HepG2 (cell line): ENCODE data around the gene FETUB. TPM values are rescaled to one million over a fixed set of nuclear protein-coding genes. Genes with fewer than 3 reads are reported as not detected.

ENCODE experiments used
- CAMTA2 ChIP-seq: sonication (generic); formaldehyde crosslinking; IDR thresholded peaks from 2 replicates; pipeline ENCODE4 v1.4.0; 2020; ENCODE audit warnings: mild to moderate bottlenecking, missing genetic modification reagents, borderline replicate concordance
- CBX1 ChIP-seq: IDR thresholded peaks from one replicate; pipeline ENCODE4 v1.6.1; 2016; ENCODE audit warnings: antibody characterized with exemption, low read depth
- FOSL1 ChIP-seq: sonication (generic); formaldehyde crosslinking; IDR thresholded peaks from 2 replicates; pipeline ENCODE4 v1.9.0; 2021; ENCODE audit warnings: missing genetic modification reagents, borderline replicate concordance
- GLI4 ChIP-seq: sonication (generic); formaldehyde crosslinking; IDR thresholded peaks from 2 replicates; pipeline ENCODE4 v1.5.1; 2020; ENCODE audit warnings: missing genetic modification reagents, mild to moderate bottlenecking, moderate library complexity, borderline replicate concordance
- JUN ChIP-seq: sonication (generic); formaldehyde crosslinking; IDR thresholded peaks from 2 replicates; pipeline ENCODE4 v1.4.0; 2020; ENCODE audit warnings: mild to moderate bottlenecking, missing genetic modification reagents
- JUND ChIP-seq: sonication (generic); formaldehyde crosslinking; IDR thresholded peaks from 2 replicates; pipeline ENCODE4 v1.8.0; 2022; ENCODE audit warnings: mild to moderate bottlenecking, missing genetic modification reagents
- NFE2 ChIP-seq: sonication (generic); formaldehyde crosslinking; IDR thresholded peaks from 2 replicates; pipeline ENCODE4 v1.4.0; 2020; ENCODE audit warnings: missing genetic modification reagents
- SNAPC5 ChIP-seq: sonication (generic); formaldehyde crosslinking; IDR thresholded peaks from 2 replicates; pipeline ENCODE4 v1.8.1; 2023; ENCODE audit warnings: mild to moderate bottlenecking, missing genetic modification reagents, borderline replicate concordance
- ZBTB25 ChIP-seq: IDR thresholded peaks from 2 replicates; pipeline ENCODE4 v1.6.1; 2018; ENCODE audit warnings: missing genetic modification reagents
- ZNF136 ChIP-seq: sonication (generic); formaldehyde crosslinking; IDR thresholded peaks from 2 replicates; pipeline ENCODE4 v1.8.1; 2022; ENCODE audit warnings: low read depth, mild to moderate bottlenecking, moderate library complexity, missing genetic modification reagents
- polyA plus RNA-seq, 8 experiments: library from polyadenylated mRNA; depleted of rRNA in 3 of 8; stranded (reverse) in 7 of 8; unstranded in 1 of 8; fragments of >200 nt; fragmentation: Illumina TruSeq in 4 of 8; extraction: Trizol in 4 of 8; gene quantifications; 2 replicates each; pipeline versions ENCODE4 v1.2.1 to v1.2.3, GENCODE V29; 2011 to 2016; ENCODE audit warnings: low read depth in 4 of 8, missing spikeins in 1 of 8, mixed read lengths in 1 of 8; ENCODE audit not compliant: insufficient read depth in 1 of 8
- total RNA-seq, 5 experiments: library from RNA; depleted of rRNA; stranded (reverse); fragments of >200 nt; fragmentation: Illumina TruSeq; extraction: Trizol; gene quantifications; 2 replicates each; pipeline ENCODE4 v1.2.3, GENCODE V29; 2016; ENCODE audit warnings: low read depth in 1 of 5
- TF ChIP-seq, protein P1 (sequence below): sonication (generic); formaldehyde crosslinking; IDR thresholded peaks from 2 replicates; pipeline ENCODE4 v1.4.0; 2020; ENCODE audit warnings: missing genetic modification reagents, mild to moderate bottlenecking, borderline replicate concordance
- TF ChIP-seq, protein P2 (sequence below): sonication (generic); formaldehyde crosslinking; conservative IDR thresholded peaks from 2 replicates; pipeline ENCODE4 v1.4.0; 2020; ENCODE audit warnings: missing genetic modification reagents
- TF ChIP-seq, protein P3 (sequence below): sonication (generic); formaldehyde crosslinking; IDR thresholded peaks from 2 replicates; pipeline ENCODE4 v1.4.0; 2020; ENCODE audit warnings: missing genetic modification reagents
- TF ChIP-seq, protein P4 (sequence below): sonication (generic); formaldehyde crosslinking; IDR thresholded peaks from 2 replicates; pipeline ENCODE4 v1.4.0; 2020; ENCODE audit warnings: missing genetic modification reagents
- TF ChIP-seq, protein P5 (sequence below): IDR thresholded peaks from 2 replicates; pipeline ENCODE4 v1.6.1; 2012; ENCODE audit warnings: low read length, improper control_type of control experiment

Gene FETUB
- total and polyA plus RNA-seq, 2 of the 13 experiments (the other 11 are each of a cell fraction or from before 2014, with no cell fraction given) = 2.1 to 4.4 TPM

GRCh38 chr3:186614597-186615483 lies 25.4 kb upstream of the FETUB start (continued):
- TF ChIP-seq, protein P1, sequence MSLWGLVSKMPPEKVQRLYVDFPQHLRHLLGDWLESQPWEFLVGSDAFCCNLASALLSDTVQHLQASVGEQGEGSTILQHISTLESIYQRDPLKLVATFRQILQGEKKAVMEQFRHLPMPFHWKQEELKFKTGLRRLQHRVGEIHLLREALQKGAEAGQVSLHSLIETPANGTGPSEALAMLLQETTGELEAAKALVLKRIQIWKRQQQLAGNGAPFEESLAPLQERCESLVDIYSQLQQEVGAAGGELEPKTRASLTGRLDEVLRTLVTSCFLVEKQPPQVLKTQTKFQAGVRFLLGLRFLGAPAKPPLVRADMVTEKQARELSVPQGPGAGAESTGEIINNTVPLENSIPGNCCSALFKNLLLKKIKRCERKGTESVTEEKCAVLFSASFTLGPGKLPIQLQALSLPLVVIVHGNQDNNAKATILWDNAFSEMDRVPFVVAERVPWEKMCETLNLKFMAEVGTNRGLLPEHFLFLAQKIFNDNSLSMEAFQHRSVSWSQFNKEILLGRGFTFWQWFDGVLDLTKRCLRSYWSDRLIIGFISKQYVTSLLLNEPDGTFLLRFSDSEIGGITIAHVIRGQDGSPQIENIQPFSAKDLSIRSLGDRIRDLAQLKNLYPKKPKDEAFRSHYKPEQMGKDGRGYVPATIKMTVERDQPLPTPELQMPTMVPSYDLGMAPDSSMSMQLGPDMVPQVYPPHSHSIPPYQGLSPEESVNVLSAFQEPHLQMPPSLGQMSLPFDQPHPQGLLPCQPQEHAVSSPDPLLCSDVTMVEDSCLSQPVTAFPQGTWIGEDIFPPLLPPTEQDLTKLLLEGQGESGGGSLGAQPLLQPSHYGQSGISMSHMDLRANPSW (CRISPR knock-in tag) = no peak
- TF ChIP-seq NFE2 (CRISPR knock-in tag) = no peak
- TF ChIP-seq CAMTA2 (CRISPR knock-in tag) = no peak
- no peak for TF ChIP-seq FOSL1 (CRISPR knock-in tag)
- no peak for TF ChIP-seq SNAPC5
- peak; percentile 31 for TF ChIP-seq CBX1
- TF ChIP-seq ZBTB25 (CRISPR knock-in tag) = 0 out of 2 replicates have a peak, but pooled peaks have one; percentile 31
- TF ChIP-seq, protein P2, sequence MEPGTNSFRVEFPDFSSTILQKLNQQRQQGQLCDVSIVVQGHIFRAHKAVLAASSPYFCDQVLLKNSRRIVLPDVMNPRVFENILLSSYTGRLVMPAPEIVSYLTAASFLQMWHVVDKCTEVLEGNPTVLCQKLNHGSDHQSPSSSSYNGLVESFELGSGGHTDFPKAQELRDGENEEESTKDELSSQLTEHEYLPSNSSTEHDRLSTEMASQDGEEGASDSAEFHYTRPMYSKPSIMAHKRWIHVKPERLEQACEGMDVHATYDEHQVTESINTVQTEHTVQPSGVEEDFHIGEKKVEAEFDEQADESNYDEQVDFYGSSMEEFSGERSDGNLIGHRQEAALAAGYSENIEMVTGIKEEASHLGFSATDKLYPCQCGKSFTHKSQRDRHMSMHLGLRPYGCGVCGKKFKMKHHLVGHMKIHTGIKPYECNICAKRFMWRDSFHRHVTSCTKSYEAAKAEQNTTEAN (CRISPR knock-in tag) = no peak
- TF ChIP-seq GLI4 (CRISPR knock-in tag) = no peak
- no peak for TF ChIP-seq JUND (CRISPR knock-in tag)
- TF ChIP-seq, protein P3, sequence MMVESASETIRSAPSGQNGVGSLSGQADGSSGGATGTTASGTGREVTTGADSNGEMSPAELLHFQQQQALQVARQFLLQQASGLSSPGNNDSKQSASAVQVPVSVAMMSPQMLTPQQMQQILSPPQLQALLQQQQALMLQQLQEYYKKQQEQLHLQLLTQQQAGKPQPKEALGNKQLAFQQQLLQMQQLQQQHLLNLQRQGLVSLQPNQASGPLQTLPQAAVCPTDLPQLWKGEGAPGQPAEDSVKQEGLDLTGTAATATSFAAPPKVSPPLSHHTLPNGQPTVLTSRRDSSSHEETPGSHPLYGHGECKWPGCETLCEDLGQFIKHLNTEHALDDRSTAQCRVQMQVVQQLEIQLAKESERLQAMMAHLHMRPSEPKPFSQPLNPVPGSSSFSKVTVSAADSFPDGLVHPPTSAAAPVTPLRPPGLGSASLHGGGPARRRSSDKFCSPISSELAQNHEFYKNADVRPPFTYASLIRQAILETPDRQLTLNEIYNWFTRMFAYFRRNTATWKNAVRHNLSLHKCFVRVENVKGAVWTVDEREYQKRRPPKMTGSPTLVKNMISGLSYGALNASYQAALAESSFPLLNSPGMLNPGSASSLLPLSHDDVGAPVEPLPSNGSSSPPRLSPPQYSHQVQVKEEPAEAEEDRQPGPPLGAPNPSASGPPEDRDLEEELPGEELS = peak; percentile 3; the same call in 1 of the 2 replicates
- no peak for TF ChIP-seq JUN (CRISPR knock-in tag)
- TF ChIP-seq, protein P4, sequence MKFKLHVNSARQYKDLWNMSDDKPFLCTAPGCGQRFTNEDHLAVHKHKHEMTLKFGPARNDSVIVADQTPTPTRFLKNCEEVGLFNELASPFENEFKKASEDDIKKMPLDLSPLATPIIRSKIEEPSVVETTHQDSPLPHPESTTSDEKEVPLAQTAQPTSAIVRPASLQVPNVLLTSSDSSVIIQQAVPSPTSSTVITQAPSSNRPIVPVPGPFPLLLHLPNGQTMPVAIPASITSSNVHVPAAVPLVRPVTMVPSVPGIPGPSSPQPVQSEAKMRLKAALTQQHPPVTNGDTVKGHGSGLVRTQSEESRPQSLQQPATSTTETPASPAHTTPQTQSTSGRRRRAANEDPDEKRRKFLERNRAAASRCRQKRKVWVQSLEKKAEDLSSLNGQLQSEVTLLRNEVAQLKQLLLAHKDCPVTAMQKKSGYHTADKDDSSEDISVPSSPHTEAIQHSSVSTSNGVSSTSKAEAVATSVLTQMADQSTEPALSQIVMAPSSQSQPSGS (CRISPR knock-in tag) = no peak; the same call in 1 of the 2 replicates
- TF ChIP-seq, protein P5, sequence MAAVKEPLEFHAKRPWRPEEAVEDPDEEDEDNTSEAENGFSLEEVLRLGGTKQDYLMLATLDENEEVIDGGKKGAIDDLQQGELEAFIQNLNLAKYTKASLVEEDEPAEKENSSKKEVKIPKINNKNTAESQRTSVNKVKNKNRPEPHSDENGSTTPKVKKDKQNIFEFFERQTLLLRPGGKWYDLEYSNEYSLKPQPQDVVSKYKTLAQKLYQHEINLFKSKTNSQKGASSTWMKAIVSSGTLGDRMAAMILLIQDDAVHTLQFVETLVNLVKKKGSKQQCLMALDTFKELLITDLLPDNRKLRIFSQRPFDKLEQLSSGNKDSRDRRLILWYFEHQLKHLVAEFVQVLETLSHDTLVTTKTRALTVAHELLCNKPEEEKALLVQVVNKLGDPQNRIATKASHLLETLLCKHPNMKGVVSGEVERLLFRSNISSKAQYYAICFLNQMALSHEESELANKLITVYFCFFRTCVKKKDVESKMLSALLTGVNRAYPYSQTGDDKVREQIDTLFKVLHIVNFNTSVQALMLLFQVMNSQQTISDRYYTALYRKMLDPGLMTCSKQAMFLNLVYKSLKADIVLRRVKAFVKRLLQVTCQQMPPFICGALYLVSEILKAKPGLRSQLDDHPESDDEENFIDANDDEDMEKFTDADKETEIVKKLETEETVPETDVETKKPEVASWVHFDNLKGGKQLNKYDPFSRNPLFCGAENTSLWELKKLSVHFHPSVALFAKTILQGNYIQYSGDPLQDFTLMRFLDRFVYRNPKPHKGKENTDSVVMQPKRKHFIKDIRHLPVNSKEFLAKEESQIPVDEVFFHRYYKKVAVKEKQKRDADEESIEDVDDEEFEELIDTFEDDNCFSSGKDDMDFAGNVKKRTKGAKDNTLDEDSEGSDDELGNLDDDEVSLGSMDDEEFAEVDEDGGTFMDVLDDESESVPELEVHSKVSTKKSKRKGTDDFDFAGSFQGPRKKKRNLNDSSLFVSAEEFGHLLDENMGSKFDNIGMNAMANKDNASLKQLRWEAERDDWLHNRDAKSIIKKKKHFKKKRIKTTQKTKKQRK = no peak
- TF ChIP-seq ZNF136 = no peak
